ENCODE measurements around the gene FNBP1.

DNA sequence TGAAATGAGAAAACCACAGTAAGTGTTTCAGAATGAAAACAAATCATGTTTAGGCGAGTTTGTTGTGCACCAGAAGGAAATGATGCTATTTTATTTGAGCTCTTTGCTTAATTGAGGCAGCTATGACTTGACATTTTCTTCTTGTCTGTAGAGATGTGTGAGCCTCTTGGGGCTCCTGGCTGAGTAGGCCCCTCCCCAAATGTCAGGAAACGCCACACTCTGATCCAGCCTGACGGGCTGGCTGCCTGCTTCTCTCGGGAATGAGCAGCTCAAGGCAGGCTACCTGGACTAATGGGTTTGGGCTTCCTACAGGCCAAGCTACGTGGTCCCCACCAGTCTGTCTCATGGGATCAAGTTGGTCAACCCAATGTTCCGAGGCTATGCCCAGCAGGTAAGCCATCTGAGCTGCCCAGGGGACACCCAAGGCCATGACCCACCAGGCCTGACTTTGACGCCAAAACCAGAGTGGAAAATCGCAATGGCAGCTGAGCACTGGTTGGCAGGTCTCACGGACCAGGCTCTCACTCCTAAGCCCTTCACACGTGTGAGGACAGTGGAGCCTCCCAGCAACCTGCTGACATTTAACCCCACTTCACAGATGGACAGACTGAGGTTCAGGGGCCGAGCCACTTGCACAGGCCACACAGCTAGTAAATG is 177.9 kb downstream of the FNBP1 start:
- no peak for TF ChIP-seq POLR2AphosphoS5 (IDR thresholded peaks at IDR 0.05; ENCODE audit: borderline replicate concordance, low read depth, low read length)
- TF ChIP-seq EZH2 (IDR thresholded peaks at IDR 0.05): no peak

Measured in SK-N-MC (cell line).